CD4-positive, alpha-beta T cell (primary cell): ENCODE data around the gene LEPROT. TPM values are rescaled to one million over a fixed set of nuclear protein-coding genes. Genes with fewer than 3 reads are reported as not detected.

ENCODE experiments used
- ATAC-seq: fragments of 200-7000 bp; cut with Tn5 transposase; one replicate; pipeline ENCODE4 v1.10.0; 2022; ENCODE audit warnings: mild to moderate bottlenecking; ENCODE audit not compliant: poor library complexity
- CTCF ChIA-PET: fragments of 350-600 bp; sonication (Branson Sonifier 250); formaldehyde crosslinking; loops from one replicate; lab custom pipeline; 2021; ENCODE audit warnings: antibody characterized with exemption, inconsistent platforms; lab: Charles Lee
- POLR2A ChIA-PET: fragments of 350-600 bp; sonication (Branson Sonifier 250); formaldehyde crosslinking; loops from one replicate; lab custom pipeline; 2021; ENCODE audit warnings: antibody characterized with exemption, inconsistent platforms; lab: Charles Lee
- DNase-seq, 14 experiments: peaks; one replicate each; pipeline ENCODE4 v3.0.0-alpha.2; 2013 to 2020; ENCODE audit warnings: mixed read lengths in 2 of 14
- H3K27ac ChIP-seq, 2 donors: one replicate each; pipeline versions ENCODE4 v1.5.1 to v1.7.0; 2013; ENCODE audit warnings: low read length in 2 of 2, low read depth in 1 of 2, mild to moderate bottlenecking in 1 of 2
- H3K27me3 ChIP-seq, 2 experiments: 1 replicate in 1 of 2; 2 replicates in 1 of 2; pipeline versions ENCODE4 v1.6.1 to v1.7.0; 2013; ENCODE audit warnings: low read length in 2 of 2, control low read depth in 1 of 2, mild to moderate bottlenecking in 1 of 2, moderate library complexity in 1 of 2; ENCODE audit not compliant: insufficient read depth in 2 of 2, control insufficient read depth in 1 of 2
- H3K36me3 ChIP-seq: one replicate; pipeline ENCODE4 v1.6.1; 2013; ENCODE audit warnings: low read length, control low read depth; ENCODE audit not compliant: insufficient read depth
- H3K4me1 ChIP-seq: one replicate; pipeline ENCODE4 v1.6.1; 2013; ENCODE audit warnings: low read length, control low read depth; ENCODE audit not compliant: insufficient read depth
- H3K4me3 ChIP-seq: one replicate; pipeline ENCODE4 v1.5.1; 2013; ENCODE audit warnings: mild to moderate bottlenecking, low read length, moderate library complexity
- H3K9me3 ChIP-seq, 2 experiments: 1 replicate in 1 of 2; 2 replicates in 1 of 2; pipeline versions ENCODE4 v1.6.1 to v1.7.0; 2013; ENCODE audit warnings: low read length in 2 of 2, mild to moderate bottlenecking in 2 of 2, control low read depth in 1 of 2, moderate library complexity in 1 of 2; ENCODE audit not compliant: control insufficient read depth in 1 of 2, insufficient read depth in 1 of 2
- H3K27ac Mint-ChIP-seq: one replicate; pipeline ENCODE4 v1.8.0; 2020; ENCODE audit warnings: mixed read lengths
- H3K27me3 Mint-ChIP-seq: one replicate; pipeline ENCODE4 v1.8.0; 2021; ENCODE audit warnings: mixed read lengths
- H3K36me3 Mint-ChIP-seq: one replicate; pipeline ENCODE4 v1.8.0; 2021; ENCODE audit warnings: low read depth, mixed read lengths
- H3K4me1 Mint-ChIP-seq: one replicate; pipeline ENCODE4 v1.8.0; 2021; ENCODE audit warnings: low read depth, mixed read lengths
- H3K4me3 Mint-ChIP-seq: one replicate; pipeline ENCODE4 v1.8.0; 2020; ENCODE audit warnings: mild to moderate bottlenecking, mixed read lengths
- H3K9me3 Mint-ChIP-seq: one replicate; pipeline ENCODE4 v1.8.0; 2020; ENCODE audit warnings: mixed read lengths
- CTCF ChIP-seq: fragments of 200-600 bp; IDR thresholded peaks from one replicate; pipeline ENCODE4 v1.8.0; 2022; ENCODE audit warnings: antibody characterized with exemption, mild to moderate bottlenecking
- intact Hi-C, 2 experiments: fragments of 100-400 bp; cut with DNase I in 1 of 2; cut with micrococcal nuclease in 1 of 2; formaldehyde crosslinking; loops; one replicate each; pipeline versions ENCODE4 v1.15.1 to v1.9.0; 2023 to 2025; cut with DNase I, micrococcal nuclease
- total RNA-seq, 174 experiments: library from RNA in 2 of 174; stranded (reverse) in 2 of 174; gene quantifications; one replicate each; pipeline ENCODE4 v1.2.3 and lab custom pipeline; 2021 to 2026

The LEPROT gene
- total RNA-seq, 2 experiments from 2014 or later: 20.2 to 23.9 TPM

GRCh38 chr1:65479554-65480204 lies 59.2 kb downstream of the LEPROT start:
- Mint-ChIP-seq H3K4me1 (no peaks in the 10 kb centered on the region), H3K27me3 (no peaks in the 10 kb centered on the region), H3K9me3 (no peaks in the 10 kb centered on the region), H3K4me3 (no peak overlapping the region), H3K27ac (no peak overlapping the region), H3K36me3 (no peaks in the 10 kb centered on the region)
- DNase-seq (no peak), ATAC-seq (no peak)
- no peaks in the 10 kb centered on the region for H3K9me3 ChIP-seq
- H3K36me3 ChIP-seq: no peaks in the 10 kb centered on the region
- ChIA-PET CTCF (interaction anchor here (0.6 kb wide), 1 partner anchor 41 kb away, joined by 4 read pairs; no protein-coding TSS in a partner anchor), POLR2A (no interaction called here)
- no peaks in the 10 kb centered on the region for H3K4me1 ChIP-seq
- intact Hi-C loops: no loop called here
- H3K27ac ChIP-seq: no peak overlapping the region
- no peak overlapping the region for H3K4me3 ChIP-seq
- no peak for TF ChIP-seq CTCF
- H3K27me3 ChIP-seq: no peaks in the 10 kb centered on the region

- ATAC-seq (no peak), DNase-seq (no peak)
- Mint-ChIP-seq H3K4me1 (no peaks in the 10 kb centered on the region), H3K4me3 (no peak overlapping the region), H3K36me3 (no peaks in the 10 kb centered on the region), H3K9me3 (no peaks in the 10 kb centered on the region), H3K27me3 (no peaks in the 10 kb centered on the region), H3K27ac (no peak overlapping the region)
- intact Hi-C loops: no loop called here
- H3K4me1 ChIP-seq: no peaks in the 10 kb centered on the region
- no peak overlapping the region for H3K27ac ChIP-seq
- H3K9me3 ChIP-seq: no peaks in the 10 kb centered on the region
- ChIA-PET POLR2A (no interaction called here), CTCF (no interaction called here)
- no peaks in the 10 kb centered on the region for H3K27me3 ChIP-seq
- H3K36me3 ChIP-seq: no peaks in the 10 kb centered on the region
- TF ChIP-seq CTCF: no peak
- no peak overlapping the region for H3K4me3 ChIP-seq
Measured at GRCh38 chr1:65480684-65481405, 60.4 kb downstream of the LEPROT start.

- no peak overlapping the region for H3K27ac ChIP-seq
- DNase-seq (no peak), ATAC-seq (no peak)
- Mint-ChIP-seq H3K9me3 (no peaks in the 10 kb centered on the region), H3K27ac (no peak overlapping the region), H3K4me1 (no peaks in the 10 kb centered on the region), H3K36me3 (no peaks in the 10 kb centered on the region), H3K27me3 (no peaks in the 10 kb centered on the region), H3K4me3 (no peak overlapping the region)
- intact Hi-C loops: no loop called here
- no peaks in the 10 kb centered on the region for H3K4me1 ChIP-seq
- ChIA-PET POLR2A (no interaction called here), CTCF (no interaction called here)
- H3K4me3 ChIP-seq: no peak overlapping the region
- no peaks in the 10 kb centered on the region for H3K9me3 ChIP-seq
- H3K27me3 ChIP-seq: no peaks in the 10 kb centered on the region
- no peaks in the 10 kb centered on the region for H3K36me3 ChIP-seq
- TF ChIP-seq CTCF: no peak
Measured at GRCh38 chr1:65483993-65484754, 63.7 kb downstream of the LEPROT start.

Other genes with a start within 250 kb of the LEPROT start
- gene DNAJC6, start 111.1 kb upstream of the LEPROT start, total RNA-seq: 1 to 10 TPM; 2.4 to 2.5 TPM
- under 1 TPM; 0.58 to 0.59 TPM for gene LEPR, start within 50 bp of the LEPROT start, total RNA-seq